Cardiac muscle cell (in vitro differentiated cells and primary cell): ENCODE data around the gene TJP2. TPM values are rescaled to one million over a fixed set of nuclear protein-coding genes. Genes with fewer than 3 reads are reported as not detected.

ENCODE experiments used
- DNase-seq, 2 donors: peaks; one replicate each; pipeline versions ENCODE4 v3.0.0 to v3.0.0-alpha.2; 2010 to 2017; ENCODE audit warnings: low read depth in 1 of 2, low spot score in 1 of 2
- H3K27ac ChIP-seq: fragments of 200-600 bp; sonication (generic); 2 replicates; pipeline ENCODE4 v1.5.1; 2016
- H3K27me3 ChIP-seq: fragments of 200-600 bp; sonication (generic); 2 replicates; pipeline ENCODE4 v1.6.0; 2016; ENCODE audit warnings: control low read depth
- H3K36me3 ChIP-seq: fragments of 200-600 bp; sonication (generic); 2 replicates; pipeline ENCODE4 v1.5.1; 2016; ENCODE audit warnings: control low read depth
- H3K4me1 ChIP-seq: fragments of 200-600 bp; sonication (generic); 2 replicates; pipeline ENCODE4 v1.8.1; 2017; ENCODE audit warnings: low read depth, mild to moderate bottlenecking, mixed run types
- H3K4me3 ChIP-seq: fragments of 200-600 bp; sonication (generic); 2 replicates; pipeline ENCODE4 v1.5.1; 2016; ENCODE audit warnings: mild to moderate bottlenecking
- H3K9me3 ChIP-seq: fragments of 200-600 bp; sonication (generic); 2 replicates; pipeline ENCODE4 v1.5.1; 2017; ENCODE audit warnings: low read depth, mild to moderate bottlenecking, control low read depth
- polyA plus RNA-seq: library from polyadenylated mRNA; unstranded; fragments of >200 nt; fragmentation: Nextera tagmentation; extraction: Ambion mirVana; gene quantifications from 2 replicates; pipeline ENCODE4 v1.2.1, GENCODE V29; 2016
- total RNA-seq: library from RNA; depleted of rRNA; stranded (reverse); fragments of >200 nt; gene quantifications from 2 replicates; pipeline ENCODE4 v1.2.3, GENCODE V29; 2016
- TF ChIP-seq, protein P1 (sequence below): IDR thresholded peaks from 2 replicates; pipeline ENCODE4 v1.5.1; 2012; ENCODE audit warnings: low read depth, mild to moderate bottlenecking, low read length

TJP2 gene
- total and polyA plus RNA-seq, 2 experiments from 2014 or later = 69.3 to 102 TPM

DNA sequence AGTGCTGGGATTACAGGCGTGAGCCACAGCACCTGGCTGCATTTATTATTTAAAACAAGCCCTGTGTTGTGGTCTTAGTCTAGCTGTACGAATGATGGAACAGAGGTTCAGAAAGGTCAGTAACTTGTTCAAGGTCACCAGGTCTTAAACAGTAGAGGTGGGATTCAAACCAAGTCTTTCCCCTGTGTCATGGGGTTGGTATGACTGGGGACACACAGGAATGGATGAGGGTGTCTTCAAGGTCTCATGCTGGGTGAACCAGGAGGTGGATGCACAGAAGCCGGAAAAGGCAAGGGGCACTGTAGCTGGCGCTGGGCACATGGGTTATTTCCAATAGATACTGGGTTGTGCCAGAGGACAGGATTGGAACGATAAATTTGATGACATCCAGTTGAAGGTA, 32.2 kb upstream of the TJP2 start:
- H3K27ac ChIP-seq = no peak overlapping the region
- DNase-seq = no peak
- H3K27me3 ChIP-seq = no peaks in the 10 kb centered on the region
- TF ChIP-seq, protein P1, sequence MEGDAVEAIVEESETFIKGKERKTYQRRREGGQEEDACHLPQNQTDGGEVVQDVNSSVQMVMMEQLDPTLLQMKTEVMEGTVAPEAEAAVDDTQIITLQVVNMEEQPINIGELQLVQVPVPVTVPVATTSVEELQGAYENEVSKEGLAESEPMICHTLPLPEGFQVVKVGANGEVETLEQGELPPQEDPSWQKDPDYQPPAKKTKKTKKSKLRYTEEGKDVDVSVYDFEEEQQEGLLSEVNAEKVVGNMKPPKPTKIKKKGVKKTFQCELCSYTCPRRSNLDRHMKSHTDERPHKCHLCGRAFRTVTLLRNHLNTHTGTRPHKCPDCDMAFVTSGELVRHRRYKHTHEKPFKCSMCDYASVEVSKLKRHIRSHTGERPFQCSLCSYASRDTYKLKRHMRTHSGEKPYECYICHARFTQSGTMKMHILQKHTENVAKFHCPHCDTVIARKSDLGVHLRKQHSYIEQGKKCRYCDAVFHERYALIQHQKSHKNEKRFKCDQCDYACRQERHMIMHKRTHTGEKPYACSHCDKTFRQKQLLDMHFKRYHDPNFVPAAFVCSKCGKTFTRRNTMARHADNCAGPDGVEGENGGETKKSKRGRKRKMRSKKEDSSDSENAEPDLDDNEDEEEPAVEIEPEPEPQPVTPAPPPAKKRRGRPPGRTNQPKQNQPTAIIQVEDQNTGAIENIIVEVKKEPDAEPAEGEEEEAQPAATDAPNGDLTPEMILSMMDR = no peak
- H3K4me1 ChIP-seq = no peaks in the 10 kb centered on the region
- H3K4me3 ChIP-seq = no peak overlapping the region
- H3K36me3 ChIP-seq = no peaks in the 10 kb centered on the region
- H3K9me3 ChIP-seq = no peaks in the 10 kb centered on the region

DNA sequence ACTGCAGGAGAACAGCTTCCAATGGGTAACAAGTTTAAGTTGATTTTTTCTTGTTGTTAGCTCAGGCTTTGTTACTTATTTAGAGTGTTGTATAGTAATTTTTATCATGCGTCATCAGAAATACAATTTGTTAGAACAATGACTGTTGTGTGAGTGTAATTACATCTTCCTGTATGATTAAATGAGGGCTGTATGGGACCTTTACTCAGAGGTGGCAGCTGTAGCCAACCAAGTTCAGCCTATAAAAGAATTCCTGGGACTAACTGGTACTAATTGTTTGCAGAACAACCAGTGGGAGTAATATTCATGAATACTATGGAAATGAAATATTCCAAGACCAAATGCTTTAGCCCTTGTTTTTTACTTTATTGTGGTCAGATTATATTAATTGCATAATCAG, 30.8 kb upstream of the TJP2 start:
- H3K27ac ChIP-seq = no peak overlapping the region
- H3K36me3 ChIP-seq = no peaks in the 10 kb centered on the region
- H3K4me3 ChIP-seq = no peak overlapping the region
- TF ChIP-seq, protein P1 = no peak
- H3K4me1 ChIP-seq = no peaks in the 10 kb centered on the region
- H3K27me3 ChIP-seq = no peaks in the 10 kb centered on the region
- H3K9me3 ChIP-seq = no peaks in the 10 kb centered on the region
- DNase-seq = peak in 1 of 2 donors; percentile 52

DNA sequence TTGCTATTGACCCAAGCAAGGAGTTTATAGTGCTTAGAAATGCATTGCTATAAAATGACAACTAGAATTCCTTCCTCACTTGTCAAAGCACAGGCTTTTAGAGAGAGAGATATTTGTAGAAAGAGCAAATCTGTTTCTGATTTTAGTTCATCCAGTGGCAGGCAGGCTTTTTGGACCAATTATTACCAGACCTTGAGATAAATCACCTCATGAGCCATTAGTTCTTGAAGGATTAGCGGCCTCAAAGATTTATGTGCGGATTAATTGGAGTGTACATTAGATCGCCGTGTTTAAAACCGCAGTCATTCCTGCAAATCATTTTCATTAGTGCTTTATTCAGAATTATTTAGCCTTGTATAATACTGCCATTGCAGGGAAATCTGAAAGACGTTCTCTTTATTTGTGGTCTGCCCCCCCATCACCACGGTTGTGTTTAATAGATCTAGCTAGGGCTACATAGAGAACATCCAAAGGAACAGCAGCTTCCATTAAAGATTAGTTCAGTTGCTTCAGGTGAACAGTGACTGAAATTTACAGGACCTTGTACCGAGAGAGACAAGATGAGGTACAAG, 28.8 kb upstream of the TJP2 start:
- TF ChIP-seq, protein P1 = no peak
- no peak overlapping the region for H3K4me3 ChIP-seq
- no peaks in the 10 kb centered on the region for H3K4me1 ChIP-seq
- no peaks in the 10 kb centered on the region for H3K9me3 ChIP-seq
- no peak for DNase-seq
- no peak overlapping the region for H3K27ac ChIP-seq
- no peaks in the 10 kb centered on the region for H3K36me3 ChIP-seq
- H3K27me3 ChIP-seq = no peaks in the 10 kb centered on the region

DNA sequence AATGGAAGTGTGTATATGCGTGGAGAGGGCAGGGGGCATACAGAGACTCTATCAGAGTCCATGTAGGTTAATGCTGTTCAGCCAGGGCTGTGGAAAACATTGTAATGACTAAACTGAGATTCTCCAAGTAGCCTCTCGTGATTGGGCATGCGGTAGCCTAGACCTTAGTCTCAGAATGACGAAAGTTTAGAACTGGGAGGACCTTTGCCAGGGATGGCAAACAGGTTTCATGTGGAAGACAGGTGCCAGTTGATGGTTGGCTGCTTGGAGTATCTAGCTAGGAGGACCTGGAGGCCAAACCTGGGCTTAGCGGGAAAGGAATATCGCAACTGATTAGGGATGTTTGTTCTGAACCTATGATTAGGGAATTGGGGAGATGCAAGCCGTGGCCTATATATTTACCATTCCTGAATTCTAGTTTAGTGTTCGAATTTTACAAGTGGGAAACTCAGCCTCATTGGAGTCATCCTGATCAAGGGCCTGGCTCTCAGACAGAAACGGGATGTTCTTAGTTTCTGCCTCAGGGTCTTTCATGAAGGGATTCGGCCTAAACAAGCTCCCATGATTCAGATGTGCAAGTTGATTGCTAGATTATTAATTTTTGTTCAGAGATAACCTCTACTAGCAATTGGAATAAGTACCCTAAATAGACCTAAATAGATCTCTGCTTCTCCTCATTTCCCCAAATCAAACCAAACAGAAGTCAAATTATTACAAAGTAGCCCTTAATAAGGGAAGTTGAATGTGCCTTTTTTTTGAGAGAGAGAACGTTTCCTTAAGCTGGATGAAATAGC, 26.8 kb upstream of the TJP2 start:
- DNase-seq = no peak
- no peak overlapping the region for H3K4me3 ChIP-seq
- H3K27ac ChIP-seq = no peak overlapping the region
- H3K36me3 ChIP-seq = no peaks in the 10 kb centered on the region
- no peaks in the 10 kb centered on the region for H3K9me3 ChIP-seq
- H3K27me3 ChIP-seq = no peaks in the 10 kb centered on the region
- H3K4me1 ChIP-seq = no peaks in the 10 kb centered on the region
- TF ChIP-seq, protein P1 = no peak

DNA sequence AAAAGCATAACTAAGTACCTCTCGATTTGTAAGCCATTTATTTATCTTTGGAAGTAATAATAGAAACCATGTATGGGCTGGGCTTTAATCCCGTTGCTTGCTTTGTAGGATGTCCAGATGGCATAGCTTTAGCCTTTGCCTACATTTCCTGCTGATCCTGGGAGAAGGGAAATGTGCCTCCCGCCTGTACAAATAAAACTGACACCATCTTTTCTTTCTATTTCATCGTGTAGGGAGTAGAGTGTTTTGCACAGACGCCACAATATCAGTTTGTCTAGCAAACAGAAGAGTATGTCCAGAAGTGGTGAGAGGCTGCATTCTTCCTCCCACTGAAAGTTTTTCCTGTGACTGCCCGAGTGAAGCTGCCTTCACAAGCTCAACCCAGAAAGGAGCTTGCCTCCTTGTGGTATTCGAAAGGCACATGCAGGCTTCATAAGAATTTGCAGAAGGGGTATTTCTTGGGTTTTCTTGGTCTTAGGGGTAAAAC, 24.7 kb upstream of the TJP2 start:
- Histone ChIP-seq H3K9me3 (no peaks in the 10 kb centered on the region), H3K36me3 (no peaks in the 10 kb centered on the region), H3K4me1 (no peaks in the 10 kb centered on the region), H3K27me3 (no peaks in the 10 kb centered on the region), H3K4me3 (no peak overlapping the region), H3K27ac (peak overlapping the region; percentile 41)
- TF ChIP-seq, protein P1 = peak; percentile 66
- peak; percentile 40 to 88 for DNase-seq
